WTC11 (cell line): ENCODE results near the gene SNAPC4.

ENCODE experiments used
- E2F1 ChIP-seq: sonication (generic); formaldehyde crosslinking; IDR thresholded peaks from 2 replicates; pipeline ENCODE4 v1.8.0; 2022; ENCODE audit warnings: mild to moderate bottlenecking, missing genetic modification reagents
- FOXK1 ChIP-seq: sonication (generic); formaldehyde crosslinking; IDR thresholded peaks from 2 replicates; pipeline ENCODE4 v1.8.0; 2022; ENCODE audit warnings: mild to moderate bottlenecking, moderate library complexity, missing genetic modification reagents
- HMGXB4 ChIP-seq: sonication (generic); formaldehyde crosslinking; IDR thresholded peaks from 2 replicates; pipeline ENCODE4 v1.8.1; 2023; ENCODE audit warnings: mild to moderate bottlenecking, moderate library complexity, missing genetic modification reagents
- IRF2 ChIP-seq: sonication (generic); formaldehyde crosslinking; IDR thresholded peaks from 2 replicates; pipeline ENCODE4 v1.8.0; 2022; ENCODE audit warnings: low read depth, missing genetic modification reagents, borderline replicate concordance
- MAX ChIP-seq: sonication (generic); formaldehyde crosslinking; IDR thresholded peaks from 2 replicates; pipeline ENCODE4 v1.8.0; 2022; ENCODE audit warnings: mild to moderate bottlenecking, missing genetic modification reagents
- SP1 ChIP-seq: sonication (generic); formaldehyde crosslinking; conservative IDR thresholded peaks from 2 replicates; pipeline ENCODE4 v1.8.1; 2022; ENCODE audit warnings: missing genetic modification reagents
- TF ChIP-seq, protein P1 (sequence below): fragments of 200-600 bp; IDR thresholded peaks from 2 replicates; pipeline ENCODE4 v1.8.0; 2022; ENCODE audit warnings: antibody characterized with exemption

DNA sequence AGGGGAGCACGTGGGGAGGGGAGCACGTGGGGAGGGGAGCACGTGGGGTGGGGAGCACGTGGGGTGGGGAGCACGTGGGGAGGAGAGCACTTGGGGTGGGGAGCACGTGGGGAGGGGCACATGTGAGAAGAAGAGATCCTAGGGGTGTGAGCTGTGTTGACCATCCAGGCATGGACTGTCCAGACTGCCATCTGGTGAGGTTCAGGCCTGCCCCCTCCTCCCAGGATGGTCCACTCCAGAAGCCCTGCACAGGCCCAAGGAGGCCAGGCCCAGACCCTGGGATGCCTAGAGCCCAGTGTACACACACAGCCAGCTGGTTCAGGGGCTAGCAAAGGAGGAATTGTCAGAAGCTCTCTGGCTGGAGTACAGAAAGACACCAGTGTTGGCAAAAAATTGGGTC is 2.3 kb downstream of the SNAPC4 start:
- TF ChIP-seq, protein P1, sequence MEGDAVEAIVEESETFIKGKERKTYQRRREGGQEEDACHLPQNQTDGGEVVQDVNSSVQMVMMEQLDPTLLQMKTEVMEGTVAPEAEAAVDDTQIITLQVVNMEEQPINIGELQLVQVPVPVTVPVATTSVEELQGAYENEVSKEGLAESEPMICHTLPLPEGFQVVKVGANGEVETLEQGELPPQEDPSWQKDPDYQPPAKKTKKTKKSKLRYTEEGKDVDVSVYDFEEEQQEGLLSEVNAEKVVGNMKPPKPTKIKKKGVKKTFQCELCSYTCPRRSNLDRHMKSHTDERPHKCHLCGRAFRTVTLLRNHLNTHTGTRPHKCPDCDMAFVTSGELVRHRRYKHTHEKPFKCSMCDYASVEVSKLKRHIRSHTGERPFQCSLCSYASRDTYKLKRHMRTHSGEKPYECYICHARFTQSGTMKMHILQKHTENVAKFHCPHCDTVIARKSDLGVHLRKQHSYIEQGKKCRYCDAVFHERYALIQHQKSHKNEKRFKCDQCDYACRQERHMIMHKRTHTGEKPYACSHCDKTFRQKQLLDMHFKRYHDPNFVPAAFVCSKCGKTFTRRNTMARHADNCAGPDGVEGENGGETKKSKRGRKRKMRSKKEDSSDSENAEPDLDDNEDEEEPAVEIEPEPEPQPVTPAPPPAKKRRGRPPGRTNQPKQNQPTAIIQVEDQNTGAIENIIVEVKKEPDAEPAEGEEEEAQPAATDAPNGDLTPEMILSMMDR: no peak
- TF ChIP-seq MAX (CRISPR knock-in tag): no peak
- no peak for TF ChIP-seq IRF2
- no peak for TF ChIP-seq HMGXB4 (CRISPR knock-in tag)
- no peak for TF ChIP-seq SP1 (CRISPR knock-in tag)
- TF ChIP-seq FOXK1 (CRISPR knock-in tag): no peak
- no peak for TF ChIP-seq E2F1
